NOMO-1 treated with DMSO at 0.1 percent for 48 hours (cell line): ENCODE data around the gene OMP.

ENCODE experiments used
- DNase-seq: peaks from one replicate; lab custom pipeline; 2025; ENCODE audit not compliant: unreplicated experiment; lab: John Stamatoyannopoulos, UW

Gene OMP

GRCh38 chr11:77121876-77122575, 19.4 kb downstream of the OMP start:
- DNase-seq: no peak

GRCh38 chr11:77122576-77123212, 20.1 kb downstream of the OMP start:
- DNase-seq: no peak

GRCh38 chr11:77123591-77123990, 21.0 kb downstream of the OMP start:
- DNase-seq: no peak

DNA sequence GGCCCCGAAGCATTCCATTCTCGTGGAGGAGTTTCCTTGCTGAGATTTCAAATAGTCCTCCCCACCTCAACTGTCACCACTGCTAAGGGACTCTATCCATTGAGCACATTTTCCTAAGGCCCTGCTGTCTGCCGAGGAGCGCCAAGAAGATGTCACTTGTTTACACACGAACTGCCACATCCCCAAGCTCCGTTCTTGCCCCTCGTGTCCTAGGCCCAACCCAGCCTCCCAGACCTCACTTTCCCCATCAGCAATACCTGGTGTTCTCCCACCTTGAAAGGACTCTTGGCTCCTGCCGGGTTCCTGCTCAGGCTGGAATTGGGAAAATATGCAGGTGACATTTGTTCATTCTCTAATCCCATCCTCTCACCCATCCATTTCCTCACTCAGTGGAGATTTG, 21.4 kb downstream of the OMP start:
- DNase-seq: no peak

GRCh38 chr11:77124488-77124887, 21.8 kb downstream of the OMP start:
- no peak for DNase-seq

DNA sequence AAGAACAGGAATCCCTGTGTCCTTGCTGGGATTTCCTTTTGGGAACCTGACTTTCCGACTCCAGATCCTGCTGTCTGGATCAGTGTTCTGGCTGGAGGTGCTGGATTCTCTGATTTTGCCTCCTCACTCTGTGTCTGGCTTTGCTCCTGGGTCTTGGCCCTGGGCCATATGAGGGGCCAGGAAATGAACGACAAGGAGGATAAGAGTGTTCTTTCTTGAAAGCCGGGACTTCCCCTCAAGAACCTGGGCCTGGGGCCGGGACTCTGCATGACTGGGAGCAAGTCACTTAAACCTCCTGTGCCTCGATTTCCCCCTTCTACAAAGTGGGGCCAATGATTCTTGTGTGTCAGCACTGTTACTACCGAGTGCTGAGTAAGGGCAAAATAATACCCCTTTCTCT, 22.6 kb downstream of the OMP start:
- DNase-seq: no peak

DNA sequence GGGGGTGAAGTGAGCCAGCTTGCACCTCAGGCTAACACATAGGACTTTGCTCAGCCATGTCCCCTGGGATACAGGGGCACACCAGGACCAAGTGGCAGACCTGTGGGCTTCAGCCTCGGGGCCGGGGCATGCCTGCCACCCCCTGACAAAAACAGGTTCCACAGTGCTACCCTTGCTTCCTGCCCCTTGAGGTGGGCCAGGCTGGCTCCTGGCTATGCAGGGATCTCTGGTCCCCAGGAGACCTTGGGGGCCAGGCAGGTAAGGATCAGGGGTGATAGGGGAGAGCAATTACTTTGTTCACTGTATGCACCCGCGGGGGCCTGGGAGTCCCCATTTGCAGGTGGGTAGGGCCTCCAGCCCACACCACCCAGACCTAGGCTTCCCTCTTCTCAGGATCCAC, 23.1 kb downstream of the OMP start:
- no peak for DNase-seq

- no peak for DNase-seq
Observed at GRCh38 chr11:77126156-77126775, 23.6 kb downstream of the OMP start.

DNA sequence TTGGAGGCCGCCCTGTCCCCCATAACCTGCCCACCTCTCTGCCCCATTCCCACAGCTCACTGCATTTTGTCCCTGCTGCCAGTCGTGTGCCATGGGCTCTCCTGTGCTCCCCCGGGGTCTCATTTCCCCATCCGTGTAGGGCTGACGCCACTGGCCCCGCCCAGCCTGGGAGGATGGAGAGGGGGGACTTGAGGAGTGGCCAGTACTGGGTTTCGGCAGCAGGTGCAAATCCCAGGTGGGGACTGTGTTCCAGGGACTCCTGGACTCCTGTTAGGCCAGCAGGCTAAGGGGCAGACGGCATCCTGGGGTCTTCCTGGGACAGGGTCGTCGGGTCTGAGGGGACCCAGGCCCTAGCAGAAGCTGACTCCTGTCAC, 24.2 kb downstream of the OMP start:
- no peak for DNase-seq

- DNase-seq: peak; percentile 35
Observed at GRCh38 chr11:77127235-77127911, 24.7 kb downstream of the OMP start.

DNA sequence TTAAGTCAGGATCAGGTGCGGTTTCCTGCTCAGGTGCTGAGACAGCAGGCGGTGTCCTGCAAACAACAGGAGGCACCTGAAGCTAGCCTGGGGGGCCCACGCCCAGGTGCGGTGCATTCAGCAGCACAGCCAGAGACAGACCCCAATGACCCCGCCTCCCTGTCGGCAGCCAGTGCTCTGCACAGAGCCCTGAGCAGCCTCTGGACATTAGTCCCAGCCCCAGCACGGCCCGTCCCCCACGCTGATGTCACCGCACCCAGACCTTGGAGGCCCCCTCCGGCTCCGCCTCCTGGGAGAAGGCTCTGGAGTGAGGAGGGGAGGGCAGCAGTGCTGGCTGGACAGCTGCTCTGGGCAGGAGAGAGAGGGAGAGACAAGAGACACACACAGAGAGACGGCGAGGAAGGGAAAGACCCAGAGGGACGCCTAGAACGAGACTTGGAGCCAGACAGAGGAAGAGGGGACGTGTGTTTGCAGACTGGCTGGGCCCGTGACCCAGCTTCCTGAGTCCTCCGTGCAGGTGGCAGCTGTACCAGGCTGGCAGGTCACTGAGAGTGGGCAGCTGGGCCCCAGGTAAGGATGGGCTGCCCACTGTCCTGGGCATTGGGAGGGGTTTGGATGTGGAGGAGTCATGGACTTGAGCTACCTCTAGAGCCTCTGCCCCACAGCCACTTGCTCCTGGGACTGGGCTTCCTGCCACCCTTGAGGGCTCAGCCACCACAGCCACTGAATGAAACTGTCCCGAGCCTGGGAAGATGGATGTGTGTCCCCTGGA, 25.5 kb downstream of the OMP start, which contains the start of gene MYO7A:
Gene MYO7A, plus strand, starts transcription at position 327 of the 772 bp plus-strand sequence. CDS start 2,389 bp downstream, outside the sequence.
- no peak for DNase-seq

- DNase-seq: no peak
Observed at GRCh38 chr11:77129069-77129841, 26.6 kb downstream of the OMP start.

DNA sequence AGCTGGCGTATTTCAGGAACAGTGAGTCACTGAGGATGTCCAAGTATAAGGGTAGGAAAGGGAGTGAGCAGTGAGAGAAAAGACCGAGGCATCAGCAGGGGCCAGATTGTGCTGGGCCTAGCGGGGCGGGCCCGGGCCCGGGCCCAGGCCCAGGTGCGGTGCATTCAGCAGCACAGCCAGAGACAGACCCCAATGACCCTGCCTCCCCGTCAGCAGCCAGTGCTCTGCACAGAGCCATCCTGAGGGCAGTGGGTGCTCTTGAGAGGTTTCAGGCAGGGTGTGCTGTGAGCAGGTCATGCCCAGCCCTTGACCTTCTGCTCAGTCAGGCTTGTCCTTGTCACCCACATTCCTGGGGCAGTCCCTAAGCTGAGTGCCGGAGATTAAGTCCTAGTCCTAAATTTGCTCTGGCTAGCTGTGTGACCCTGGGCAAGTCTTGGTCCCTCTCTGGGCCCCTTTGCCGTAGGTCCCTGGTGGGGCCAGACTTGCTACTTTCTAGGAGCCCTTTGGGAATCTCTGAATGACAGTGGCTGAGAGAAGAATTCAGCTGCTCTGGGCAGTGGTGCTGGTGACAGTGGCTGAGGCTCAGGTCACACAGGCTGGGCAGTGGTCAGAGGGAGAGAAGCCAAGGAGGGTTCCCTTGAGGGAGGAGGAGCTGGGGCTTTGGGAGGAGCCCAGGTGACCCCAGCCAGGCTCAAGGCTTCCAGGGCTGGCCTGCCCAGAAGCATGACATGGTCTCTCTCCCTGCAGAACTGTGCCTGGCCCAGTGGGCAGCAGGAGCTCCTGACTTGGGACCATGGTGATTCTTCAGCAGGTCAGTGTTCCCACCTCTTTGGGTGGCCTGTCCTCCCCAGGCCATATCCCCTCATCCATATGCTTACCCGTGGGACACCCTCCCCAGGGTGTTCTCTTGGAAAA, 27.5 kb downstream of the OMP start:
- DNase-seq: no peak

- no peak for DNase-seq
Observed at GRCh38 chr11:77130763-77131513, 28.3 kb downstream of the OMP start.

GRCh38 chr11:77131560-77131959, 28.9 kb downstream of the OMP start:
- DNase-seq: no peak

GRCh38 chr11:77135069-77135468, 32.4 kb downstream of the OMP start:
- no peak for DNase-seq

GRCh38 chr11:77136074-77136473, 33.4 kb downstream of the OMP start:
- DNase-seq: no peak

DNA sequence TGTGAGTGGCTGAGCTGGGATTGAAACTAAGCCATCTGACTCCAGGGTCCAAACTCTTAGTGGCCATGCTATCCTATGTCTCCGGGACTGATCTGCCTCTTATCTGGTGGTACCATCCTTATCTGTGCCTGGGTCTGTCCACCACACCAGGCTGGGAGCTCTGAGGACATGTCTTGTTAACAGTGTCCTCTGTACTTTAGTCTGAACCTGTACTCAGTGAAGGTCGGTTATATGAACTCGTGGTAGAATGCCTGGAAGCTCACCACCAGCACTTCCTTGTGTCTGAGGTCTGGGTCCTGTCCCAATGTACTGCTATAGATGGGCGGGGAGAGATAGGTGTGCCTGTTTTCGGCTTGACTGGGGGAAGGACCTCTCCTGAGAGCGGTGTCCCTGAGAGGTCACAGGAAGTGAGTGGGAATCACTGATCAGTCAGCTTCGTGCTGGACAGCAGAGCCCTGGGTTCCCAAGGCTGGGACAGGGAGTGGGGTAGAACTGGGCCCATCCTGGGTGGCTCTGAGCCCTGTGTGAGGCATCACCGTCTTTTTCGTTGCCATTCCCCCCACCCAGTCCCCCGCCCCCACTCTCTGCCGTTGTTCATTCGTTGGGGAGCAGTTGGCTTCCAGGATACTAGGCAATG, 34.3 kb downstream of the OMP start:
- no peak for DNase-seq
